HL-60/S4 treated with retinoic acid at 250 ng/mL for 4 days and 3 days (cell line): ENCODE data around the gene MACF1.

Experiments used
- in situ Hi-C: fragments of 300-500 bp; cut with MboI; formaldehyde crosslinking; loops from 2 replicates; pipeline ENCODE4 v1.7.0; 2022; ENCODE audit warnings: low sequenced_read_pairs

MACF1 gene

DNA sequence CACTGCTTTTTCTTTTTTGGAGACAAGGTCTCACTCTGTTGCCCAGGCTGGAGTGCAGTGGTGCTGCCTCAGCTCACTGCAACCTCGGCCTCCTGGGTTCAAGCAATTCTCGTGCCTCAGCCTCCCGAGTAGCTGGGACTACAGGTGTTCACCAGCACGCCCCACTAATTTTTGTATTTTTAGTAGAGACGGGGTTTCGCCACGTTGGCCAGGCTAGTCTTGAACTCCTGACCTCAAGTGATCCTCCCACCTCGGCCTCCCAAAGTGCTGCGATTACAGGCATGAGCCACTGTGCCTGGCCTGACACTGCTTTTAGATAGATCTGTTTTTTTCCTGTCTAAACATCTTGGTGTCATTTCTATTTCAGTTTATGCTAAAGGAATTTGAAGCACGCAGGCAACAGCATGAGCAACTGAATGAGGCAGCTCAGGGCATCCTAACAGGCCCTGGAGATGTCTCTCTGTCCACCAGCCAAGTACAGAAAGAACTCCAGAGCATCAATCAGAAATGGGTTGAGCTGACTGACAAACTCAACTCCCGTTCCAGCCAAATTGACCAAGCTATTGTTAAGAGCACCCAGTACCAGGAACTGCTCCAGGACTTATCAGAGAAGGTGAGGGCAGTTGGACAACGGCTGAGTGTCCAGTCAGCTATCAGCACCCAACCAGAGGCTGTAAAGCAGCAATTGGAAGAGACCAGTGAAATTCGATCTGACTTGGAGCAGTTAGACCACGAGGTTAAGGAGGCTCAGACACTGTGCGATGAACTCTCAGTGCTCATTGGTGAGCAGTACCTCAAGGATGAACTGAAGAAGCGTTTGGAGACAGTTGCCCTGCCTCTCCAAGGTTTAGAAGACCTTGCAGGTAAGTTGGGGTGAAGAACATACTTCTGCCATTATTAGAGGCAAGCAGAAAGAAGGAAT, 180.8 kb downstream of the MACF1 start:
- in situ Hi-C loops: no loop called here

- in situ Hi-C loops: no loop called here
Observed at GRCh38 chr1:39386997-39387396, 182.5 kb downstream of the MACF1 start.

DNA sequence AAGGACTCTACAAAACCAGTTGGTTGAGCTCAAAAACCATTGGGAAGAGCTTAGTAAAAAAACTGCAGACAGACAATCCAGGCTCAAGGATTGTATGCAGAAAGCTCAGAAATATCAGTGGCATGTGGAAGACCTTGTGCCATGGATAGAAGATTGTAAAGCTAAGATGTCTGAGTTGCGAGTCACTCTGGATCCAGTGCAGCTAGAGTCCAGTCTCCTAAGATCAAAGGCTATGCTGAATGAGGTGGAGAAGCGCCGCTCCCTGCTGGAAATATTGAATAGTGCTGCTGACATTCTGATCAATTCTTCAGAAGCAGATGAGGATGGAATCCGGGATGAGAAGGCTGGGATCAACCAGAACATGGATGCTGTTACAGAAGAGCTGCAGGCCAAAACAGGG, 183.0 kb downstream of the MACF1 start:
- in situ Hi-C loops: no loop called here

DNA sequence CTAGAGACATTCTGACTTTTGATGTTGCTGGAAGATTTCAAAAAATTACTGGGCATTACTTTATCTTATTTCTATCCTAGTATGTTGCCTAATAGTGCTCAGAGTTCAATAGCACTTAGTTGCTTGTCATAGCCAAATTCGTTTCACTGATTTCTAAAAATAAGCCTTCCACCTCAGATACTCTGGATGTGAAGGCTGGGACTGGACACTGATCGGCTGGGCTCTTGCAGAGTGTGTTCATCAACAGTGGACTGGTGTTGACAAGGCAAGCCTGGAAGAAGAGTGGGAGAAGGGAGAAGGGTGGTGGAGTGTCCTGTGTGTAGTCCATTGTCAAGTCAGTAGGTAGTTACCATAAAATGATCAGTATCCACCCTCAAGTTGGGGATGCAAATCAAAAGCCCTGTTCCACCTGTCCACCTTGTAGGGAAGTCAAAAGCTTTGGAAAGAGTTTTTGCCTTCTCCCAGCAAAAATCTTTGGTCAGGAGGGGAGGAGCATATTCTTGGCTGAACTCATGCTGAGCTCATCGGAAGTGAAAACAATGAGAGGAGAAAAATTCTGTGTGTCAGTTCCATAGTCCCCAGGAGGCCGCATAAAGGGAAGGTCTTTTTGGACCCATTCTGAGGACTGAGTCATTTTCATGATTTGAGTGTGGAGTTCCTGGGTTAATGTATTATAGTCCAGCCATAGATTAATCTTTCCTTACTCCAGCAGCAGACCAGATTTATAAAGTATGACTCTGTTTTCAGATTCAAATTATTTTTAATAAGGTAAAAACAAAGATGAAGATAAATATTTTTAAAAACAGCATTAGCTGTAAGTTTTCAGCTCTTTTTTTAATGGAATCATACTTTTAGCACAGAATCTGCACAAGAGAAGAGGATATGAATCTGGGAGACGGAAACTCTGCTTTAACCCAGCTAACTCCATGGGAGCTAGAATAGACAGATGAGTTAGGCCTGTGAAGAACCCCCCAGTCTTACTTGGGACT, 187.5 kb downstream of the MACF1 start:
- in situ Hi-C loops: no loop called here

GRCh38 chr1:39392851-39393573, 188.5 kb downstream of the MACF1 start:
- in situ Hi-C loops: no loop called here

- in situ Hi-C loops: no loop called here
Observed at GRCh38 chr1:39393645-39394044, 189.2 kb downstream of the MACF1 start.

- in situ Hi-C loops: no loop called here
Observed at GRCh38 chr1:39394059-39394458, 189.6 kb downstream of the MACF1 start.

- in situ Hi-C loops: no loop called here
Observed at GRCh38 chr1:39394598-39394997, 190.1 kb downstream of the MACF1 start.

- in situ Hi-C loops: no loop called here
Observed at GRCh38 chr1:39395357-39395831, 190.9 kb downstream of the MACF1 start.

DNA sequence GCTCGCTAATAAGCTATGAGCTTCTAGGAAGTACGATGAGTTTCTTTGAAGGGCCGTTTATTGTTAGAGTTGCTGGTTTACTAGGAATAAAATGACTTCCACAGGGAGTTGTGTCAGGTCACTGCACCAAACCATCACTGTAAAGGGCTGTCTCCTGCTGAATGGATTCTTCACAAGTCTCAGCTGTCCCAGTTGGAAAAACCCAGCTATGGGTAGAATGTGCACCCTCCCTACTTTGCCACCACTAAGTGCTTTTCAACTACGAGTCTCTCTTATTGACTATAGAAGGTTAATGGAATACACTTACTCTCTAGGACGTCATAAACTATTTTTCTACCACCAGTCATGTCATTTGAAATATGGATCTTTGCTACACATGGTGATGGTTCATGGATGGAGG, 192.2 kb downstream of the MACF1 start:
- in situ Hi-C loops: no loop called here

- in situ Hi-C loops: no loop called here
Observed at GRCh38 chr1:39397487-39397886, 193.0 kb downstream of the MACF1 start.

GRCh38 chr1:39398278-39399021, 194.0 kb downstream of the MACF1 start:
- in situ Hi-C loops: no loop called here

- in situ Hi-C loops: no loop called here
Observed at GRCh38 chr1:39401106-39401505, 196.6 kb downstream of the MACF1 start.

GRCh38 chr1:39404876-39405275, 200.4 kb downstream of the MACF1 start:
- in situ Hi-C loops: no loop called here

- in situ Hi-C loops: no loop called here
Observed at GRCh38 chr1:39405358-39405757, 200.9 kb downstream of the MACF1 start.

GRCh38 chr1:39406533-39407450, 202.3 kb downstream of the MACF1 start:
- in situ Hi-C loops: no loop called here

GRCh38 chr1:39407510-39407895, 203.0 kb downstream of the MACF1 start:
- in situ Hi-C loops: no loop called here

GRCh38 chr1:39407896-39408640, 203.6 kb downstream of the MACF1 start:
- in situ Hi-C loops: no loop called here
